GM12878 (cell line): ENCODE results near the gene DMRTB1. TPM values are rescaled to one million over a fixed set of nuclear protein-coding genes. Genes with fewer than 3 reads are reported as not detected.

Experiments
- ATAC-seq: fragments of 200-7000 bp; cut with Tn5 transposase; 3 replicates; pipeline ENCODE4 v1.9.1; 2020; ENCODE audit warnings: mild to moderate bottlenecking, moderate library complexity
- BruUV-seq: library from RNA; stranded (reverse); fragments of 400-500 nt; replicated peaks from 2 replicates; lab custom pipeline; 2021; lab: Mats Ljungman, UMichigan
- CTCF ChIA-PET: fragments of 300-600 bp; sonication (Branson Sonifier 250); formaldehyde crosslinking; extraction: SDS; loops from one replicate; lab custom pipeline; 2021; ENCODE audit warnings: inconsistent platforms; lab: Yijun Ruan, JAX
- POLR2A ChIA-PET: fragments of 350-600 bp; formaldehyde crosslinking; extraction: SDS; loops from one replicate; lab custom pipeline; 2021; ENCODE audit warnings: inconsistent platforms; lab: Charles Lee
- RAD21 ChIA-PET: fragments of 300-600 bp; sonication (Branson Sonifier 250); formaldehyde crosslinking; loops from one replicate; lab custom pipeline; 2023; ENCODE audit warnings: antibody characterized with exemption; ENCODE audit not compliant: unreplicated experiment; lab: Charles Lee
- SMC1A ChIA-PET: fragments of 300-600 bp; sonication (Branson Sonifier 250); formaldehyde crosslinking; loops from one replicate; lab custom pipeline; 2023; ENCODE audit not compliant: unreplicated experiment, uncharacterized antibody; lab: Charles Lee
- DNase-seq: peaks from one replicate; pipeline ENCODE4 v3.0.0-alpha.2; 2011; ENCODE audit warnings: low read depth, low spot score
- FAIRE-seq: peaks from 3 replicates; lab custom pipeline; 2011; peaks lifted over from hg19 to GRCh38; lab: Jason Lieb, UNC
- H2AFZ ChIP-seq: 2 replicates; pipeline ENCODE4 v1.6.0; 2011; ENCODE audit warnings: low read depth, low read length, control low read depth; ENCODE audit not compliant: control insufficient read depth
- H3K27ac ChIP-seq: 2 replicates; pipeline ENCODE4 v1.5.1; 2011; ENCODE audit warnings: control low read depth; ENCODE audit not compliant: control insufficient read depth, insufficient read depth
- H3K27me3 ChIP-seq, 2 experiments: replicated peaks in 1 of 2; 2 replicates each; pipeline versions ENCODE4 v1.6.0 to v1.6.1; 2011; ENCODE audit warnings: low read length in 1 of 2; ENCODE audit not compliant: control insufficient read depth in 2 of 2, insufficient read depth in 2 of 2
- H3K36me3 ChIP-seq, 2 experiments: 2 replicates each; pipeline ENCODE4 v1.5.1; 2011; ENCODE audit warnings: low read length in 1 of 2; ENCODE audit not compliant: control insufficient read depth in 2 of 2, insufficient read depth in 2 of 2
- H3K4me1 ChIP-seq: 2 replicates; pipeline ENCODE4 v1.6.1; 2011; ENCODE audit warnings: mild to moderate bottlenecking, low read length, moderate library complexity, mixed read lengths; ENCODE audit not compliant: control insufficient read depth, insufficient read depth
- H3K4me2 ChIP-seq: 2 replicates; pipeline ENCODE4 v1.6.0; 2011; ENCODE audit warnings: control low read depth; ENCODE audit not compliant: control insufficient read depth, insufficient read depth
- H3K4me3 ChIP-seq: fragments of 200-600 bp; sonication (generic); 2 replicates; pipeline ENCODE4 v1.5.1; 2016
- H3K79me2 ChIP-seq: 2 replicates; pipeline ENCODE4 v1.6.0; 2011; ENCODE audit warnings: low read length; ENCODE audit not compliant: control insufficient read depth, insufficient read depth
- H3K9ac ChIP-seq: 2 replicates; pipeline ENCODE4 v1.8.0; 2011; ENCODE audit warnings: low read length, control low read depth, mixed read lengths; ENCODE audit not compliant: control insufficient read depth, insufficient read depth
- H3K9me3 ChIP-seq: replicated peaks from 3 replicates; pipeline ENCODE4 v1.5.1; 2011; ENCODE audit warnings: mild to moderate bottlenecking, low read length; ENCODE audit not compliant: control insufficient read depth, insufficient read depth
- H4K20me1 ChIP-seq: 2 replicates; pipeline ENCODE4 v1.6.0; 2011; ENCODE audit not compliant: control insufficient read depth, insufficient read depth
- BHLHE40 ChIP-seq, 2 experiments: fragments of 450-650 bp in 1 of 2; IDR thresholded peaks; 2 replicates each; pipeline ENCODE4 v1.6.1; 2011 to 2017; ENCODE audit warnings: low read depth in 2 of 2, borderline replicate concordance in 1 of 2, improper control_type of control experiment in 1 of 2, low read length in 1 of 2, mild to moderate bottlenecking in 1 of 2
- CBFB ChIP-seq: IDR thresholded peaks from 2 replicates; pipeline ENCODE4 v1.6.1; 2016; ENCODE audit warnings: antibody characterized with exemption, low read depth
- CHD1 ChIP-seq: IDR thresholded peaks from 2 replicates; pipeline ENCODE4 v1.6.1; 2012; ENCODE audit warnings: low read depth, low read length, improper control_type of control experiment
- ETV6 ChIP-seq, 2 experiments: fragments of 450-650 bp in 1 of 2; IDR thresholded peaks in 1 of 2; conservative IDR thresholded peaks in 1 of 2; 2 replicates each; pipeline ENCODE4 v1.6.1; 2014; ENCODE audit warnings: antibody characterized with exemption in 1 of 2, borderline replicate concordance in 1 of 2, low read depth in 1 of 2, mild to moderate bottlenecking in 1 of 2, moderate library complexity in 1 of 2
- MEF2A ChIP-seq: IDR thresholded peaks from 2 replicates; pipeline ENCODE4 v1.6.1; 2011; ENCODE audit warnings: low read depth, mild to moderate bottlenecking, low read length, moderate library complexity; ENCODE audit not compliant: insufficient read depth
- NFXL1 ChIP-seq: fragments of 450-650 bp; IDR thresholded peaks from 2 replicates; pipeline ENCODE4 v1.6.1; 2017; ENCODE audit warnings: antibody characterized with exemption, mild to moderate bottlenecking, borderline replicate concordance
- PAX8 ChIP-seq: fragments of 450-650 bp; IDR thresholded peaks from 2 replicates; pipeline ENCODE4 v1.6.1; 2017; ENCODE audit warnings: mild to moderate bottlenecking, moderate library complexity
- RAD51 ChIP-seq: fragments of 450-650 bp; IDR thresholded peaks from 2 replicates; pipeline ENCODE4 v1.6.1; 2016; ENCODE audit warnings: moderate library complexity, mild to moderate bottlenecking, inconsistent platforms
- SMAD1 ChIP-seq: fragments of 450-650 bp; IDR thresholded peaks from 2 replicates; pipeline ENCODE4 v1.6.1; 2018; ENCODE audit warnings: mild to moderate bottlenecking, low read depth; ENCODE audit not compliant: partially characterized antibody
- SP1 ChIP-seq: IDR thresholded peaks from one replicate; pipeline ENCODE4 v1.6.1; 2011; ENCODE audit warnings: low read depth, low read length
- SREBF2 ChIP-seq: IDR thresholded peaks from 2 replicates; pipeline ENCODE4 v1.6.1; 2012; ENCODE audit warnings: mild to moderate bottlenecking, low read length
- WRNIP1 ChIP-seq: IDR thresholded peaks from 2 replicates; pipeline ENCODE4 v1.6.1; 2011; ENCODE audit warnings: low read depth, low read length, improper control_type of control experiment, borderline replicate concordance
- ZBED1 ChIP-seq: IDR thresholded peaks from 2 replicates; pipeline ENCODE4 v1.6.1; 2016; ENCODE audit warnings: borderline replicate concordance
- ZNF217 ChIP-seq: fragments of 450-650 bp; IDR thresholded peaks from 2 replicates; pipeline ENCODE4 v1.6.1; 2017; ENCODE audit warnings: antibody characterized with exemption, mild to moderate bottlenecking
- WGBS: methylation state at CpG from one replicate; pipeline ENCODE4 v1.1.6; 2016; ENCODE audit warnings: low lambda C conversion rate; ENCODE audit not compliant: insufficient replicate concordance, insufficient coverage; ENCODE audit errors: missing lambda C conversion rate; 5-methylcytosine and 5-hydroxymethylcytosine counted together
- in situ Hi-C: fragments of 300-500 bp; cut with MboI; formaldehyde crosslinking; loops from 9 replicates; pipeline ENCODE4 v1.14.3; 2018; ENCODE audit warnings: mixed read lengths
- intact Hi-C: fragments of 100-400 bp; cut with micrococcal nuclease; formaldehyde crosslinking; loops from one replicate; pipeline ENCODE4 v1.14.2; 2022; ENCODE audit not compliant: unreplicated experiment
- polyA plus RNA-seq, 11 experiments: library from polyadenylated mRNA; depleted of rRNA in 4 of 11; unstranded in 6 of 11; stranded (reverse) in 5 of 11; fragments of >200 nt; fragmentation: Nextera tagmentation in 4 of 11; fragmentation: Illumina TruSeq in 1 of 11; extraction: Ambion mirVana in 4 of 11; extraction: Trizol in 1 of 11; gene quantifications; 1 replicate in 1 of 11; 2 replicates in 10 of 11; pipeline versions ENCODE4 v1.2.1 to v1.2.3, GENCODE V29; 2011 to 2016; ENCODE audit warnings: inconsistent platforms in 2 of 11, missing spikeins in 2 of 11, low read depth in 1 of 11
- total RNA-seq, 4 experiments: library from RNA; depleted of rRNA in 3 of 4; stranded (reverse); fragments of >200 nt in 3 of 4; fragmentation: Illumina TruSeq in 1 of 4; extraction: Trizol in 1 of 4; gene quantifications; 2 replicates each; pipeline versions ENCODE4 v1.2.1 to v1.2.3, GENCODE V29; 2013 to 2021
- TF ChIP-seq, protein P1 (sequence below): IDR thresholded peaks from 2 replicates; pipeline ENCODE4 v1.6.1; 2012; ENCODE audit warnings: improper control_type of control experiment, low read depth, low read length; ENCODE audit not compliant: insufficient replicate concordance
- TF ChIP-seq, protein P2 (sequence below): fragments of 450-650 bp; IDR thresholded peaks from 2 replicates; pipeline ENCODE4 v1.6.1; 2016; ENCODE audit warnings: mild to moderate bottlenecking

The DMRTB1 gene
- total and polyA plus RNA-seq, 10 of the 15 experiments (the other 5 are each of a cell fraction or from before 2014, with no cell fraction given), result not detected

DNA sequence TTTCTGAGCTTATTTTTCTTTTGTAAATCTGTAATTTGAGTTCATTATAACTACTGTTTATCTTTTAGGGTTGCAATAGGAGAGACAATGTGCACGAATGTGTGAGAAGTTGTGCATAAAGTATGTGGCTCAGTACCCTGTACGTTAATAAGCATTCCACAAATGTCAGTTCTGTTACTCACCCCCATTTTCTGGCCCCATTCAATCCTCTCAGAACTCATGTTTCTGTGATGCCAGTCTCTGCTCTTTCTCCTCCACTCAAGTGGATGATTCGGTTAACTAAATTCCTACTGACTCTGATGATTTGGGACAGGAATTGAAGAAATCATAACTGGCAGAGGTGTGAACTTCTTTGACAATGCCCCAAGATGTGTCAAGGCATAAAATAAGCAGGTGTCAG, 10.2 kb upstream of the DMRTB1 start:
- no peaks in the 10 kb centered on the region for H4K20me1 ChIP-seq
- RAD21 ChIA-PET, result no interaction called here
- no TSS peak for BruUV-seq
- no peak overlapping the region for H2AFZ ChIP-seq
- H3K4me3 ChIP-seq, result no peak overlapping the region
- CTCF ChIA-PET, result interaction anchor here (0.9 to 2.9 kb wide), 6 partner anchors 9 to 305 kb away, joined by 3 to 11 read pairs (median 6); no protein-coding TSS in a partner anchor
- intact Hi-C loops, result no loop called here
- no peak for TF ChIP-seq NFXL1
- no peak for TF ChIP-seq MEF2A
- TF ChIP-seq, protein P1, sequence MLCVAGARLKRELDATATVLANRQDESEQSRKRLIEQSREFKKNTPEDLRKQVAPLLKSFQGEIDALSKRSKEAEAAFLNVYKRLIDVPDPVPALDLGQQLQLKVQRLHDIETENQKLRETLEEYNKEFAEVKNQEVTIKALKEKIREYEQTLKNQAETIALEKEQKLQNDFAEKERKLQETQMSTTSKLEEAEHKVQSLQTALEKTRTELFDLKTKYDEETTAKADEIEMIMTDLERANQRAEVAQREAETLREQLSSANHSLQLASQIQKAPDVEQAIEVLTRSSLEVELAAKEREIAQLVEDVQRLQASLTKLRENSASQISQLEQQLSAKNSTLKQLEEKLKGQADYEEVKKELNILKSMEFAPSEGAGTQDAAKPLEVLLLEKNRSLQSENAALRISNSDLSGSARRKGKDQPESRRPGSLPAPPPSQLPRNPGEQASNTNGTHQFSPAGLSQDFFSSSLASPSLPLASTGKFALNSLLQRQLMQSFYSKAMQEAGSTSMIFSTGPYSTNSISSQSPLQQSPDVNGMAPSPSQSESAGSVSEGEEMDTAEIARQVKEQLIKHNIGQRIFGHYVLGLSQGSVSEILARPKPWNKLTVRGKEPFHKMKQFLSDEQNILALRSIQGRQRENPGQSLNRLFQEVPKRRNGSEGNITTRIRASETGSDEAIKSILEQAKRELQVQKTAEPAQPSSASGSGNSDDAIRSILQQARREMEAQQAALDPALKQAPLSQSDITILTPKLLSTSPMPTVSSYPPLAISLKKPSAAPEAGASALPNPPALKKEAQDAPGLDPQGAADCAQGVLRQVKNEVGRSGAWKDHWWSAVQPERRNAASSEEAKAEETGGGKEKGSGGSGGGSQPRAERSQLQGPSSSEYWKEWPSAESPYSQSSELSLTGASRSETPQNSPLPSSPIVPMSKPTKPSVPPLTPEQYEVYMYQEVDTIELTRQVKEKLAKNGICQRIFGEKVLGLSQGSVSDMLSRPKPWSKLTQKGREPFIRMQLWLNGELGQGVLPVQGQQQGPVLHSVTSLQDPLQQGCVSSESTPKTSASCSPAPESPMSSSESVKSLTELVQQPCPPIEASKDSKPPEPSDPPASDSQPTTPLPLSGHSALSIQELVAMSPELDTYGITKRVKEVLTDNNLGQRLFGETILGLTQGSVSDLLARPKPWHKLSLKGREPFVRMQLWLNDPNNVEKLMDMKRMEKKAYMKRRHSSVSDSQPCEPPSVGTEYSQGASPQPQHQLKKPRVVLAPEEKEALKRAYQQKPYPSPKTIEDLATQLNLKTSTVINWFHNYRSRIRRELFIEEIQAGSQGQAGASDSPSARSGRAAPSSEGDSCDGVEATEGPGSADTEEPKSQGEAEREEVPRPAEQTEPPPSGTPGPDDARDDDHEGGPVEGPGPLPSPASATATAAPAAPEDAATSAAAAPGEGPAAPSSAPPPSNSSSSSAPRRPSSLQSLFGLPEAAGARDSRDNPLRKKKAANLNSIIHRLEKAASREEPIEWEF, result no peak
- no peak for TF ChIP-seq ETV6 (conservative IDR thresholded peaks at IDR 0.05 in 1 of 2, IDR thresholded peaks at IDR 0.05 in 1 of 2; ENCODE audit: borderline replicate concordance in 1 of 2, low read depth in 1 of 2)
- no peak for TF ChIP-seq RAD51
- TF ChIP-seq PAX8, result no peak
- TF ChIP-seq SP1, result no peak
- TF ChIP-seq CBFB, result no peak
- TF ChIP-seq SMAD1, result no peak
- TF ChIP-seq, protein P2, sequence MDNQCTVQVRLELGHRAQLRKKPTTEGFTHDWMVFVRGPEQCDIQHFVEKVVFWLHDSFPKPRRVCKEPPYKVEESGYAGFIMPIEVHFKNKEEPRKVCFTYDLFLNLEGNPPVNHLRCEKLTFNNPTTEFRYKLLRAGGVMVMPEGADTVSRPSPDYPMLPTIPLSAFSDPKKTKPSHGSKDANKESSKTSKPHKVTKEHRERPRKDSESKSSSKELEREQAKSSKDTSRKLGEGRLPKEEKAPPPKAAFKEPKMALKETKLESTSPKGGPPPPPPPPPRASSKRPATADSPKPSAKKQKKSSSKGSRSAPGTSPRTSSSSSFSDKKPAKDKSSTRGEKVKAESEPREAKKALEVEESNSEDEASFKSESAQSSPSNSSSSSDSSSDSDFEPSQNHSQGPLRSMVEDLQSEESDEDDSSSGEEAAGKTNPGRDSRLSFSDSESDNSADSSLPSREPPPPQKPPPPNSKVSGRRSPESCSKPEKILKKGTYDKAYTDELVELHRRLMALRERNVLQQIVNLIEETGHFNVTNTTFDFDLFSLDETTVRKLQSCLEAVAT, result no peak
- no peak for TF ChIP-seq SREBF2
- no peak for TF ChIP-seq CHD1
- no peak for TF ChIP-seq ZNF217
- TF ChIP-seq ZBED1, result no peak
- no peak for TF ChIP-seq WRNIP1
- TF ChIP-seq BHLHE40 (IDR thresholded peaks at IDR 0.05; ENCODE audit: borderline replicate concordance in 1 of 2, low read depth in 2 of 2, low read length in 1 of 2), result no peak
- ATAC-seq (no peak), FAIRE-seq (peak; percentile 18), DNase-seq (no peak)
- no peaks in the 10 kb centered on the region for H3K36me3 ChIP-seq
- H3K79me2 ChIP-seq, result no peaks in the 10 kb centered on the region
- H3K4me1 ChIP-seq, result no peaks in the 10 kb centered on the region
- SMC1A ChIA-PET, result interaction anchor here (0.8 to 2.0 kb wide), 8 partner anchors 8 to 305 kb away, joined by 3 to 4 read pairs (median 4); no protein-coding TSS in a partner anchor
- WGBS, result 17% methylated on average over 3 of the region's 3 CpGs
- in situ Hi-C loops, result no loop called here
- POLR2A ChIA-PET, result no interaction called here
- no peak overlapping the region for H3K27ac ChIP-seq
- no peak overlapping the region for H3K9ac ChIP-seq
- no peaks in the 10 kb centered on the region for H3K9me3 ChIP-seq
- no peak overlapping the region for H3K4me2 ChIP-seq
- no peaks in the 10 kb centered on the region; a peak in 1 of 4 replicates for H3K27me3 ChIP-seq
